G401 (cell line): Measurements from ENCODE around the gene SARS1. TPM values are rescaled to one million over a fixed set of nuclear protein-coding genes. Genes with fewer than 3 reads are reported as not detected.
"Not testable (repeated sequence)": the region's sequence is repeated elsewhere in the genome, so short reads cannot be mapped to it uniquely, and the experiment has no call there.

Experiments
- DNase-seq: peaks from one replicate; pipeline ENCODE4 v3.0.0-alpha.2; 2015; ENCODE audit warnings: low spot score
- in situ Hi-C: cut with HindIII; loops from 2 replicates; pipeline ENCODE4 v1.10.0; 2016; ENCODE audit warnings: low sequenced_read_pairs, mixed read lengths
- total RNA-seq: library from RNA; depleted of rRNA; stranded (reverse); fragments of >200 nt; shearing (Covaris generic); gene quantifications from 2 replicates; pipeline ENCODE4 v1.2.3, GENCODE V29; 2014

The SARS1 gene
- total RNA-seq, 1 experiment from 2014 or later = 214 TPM

- in situ Hi-C loops = no loop called here
- no peak for DNase-seq
Observed at GRCh38 chr1:109216662-109217061, 2.9 kb downstream of the SARS1 start.

DNA sequence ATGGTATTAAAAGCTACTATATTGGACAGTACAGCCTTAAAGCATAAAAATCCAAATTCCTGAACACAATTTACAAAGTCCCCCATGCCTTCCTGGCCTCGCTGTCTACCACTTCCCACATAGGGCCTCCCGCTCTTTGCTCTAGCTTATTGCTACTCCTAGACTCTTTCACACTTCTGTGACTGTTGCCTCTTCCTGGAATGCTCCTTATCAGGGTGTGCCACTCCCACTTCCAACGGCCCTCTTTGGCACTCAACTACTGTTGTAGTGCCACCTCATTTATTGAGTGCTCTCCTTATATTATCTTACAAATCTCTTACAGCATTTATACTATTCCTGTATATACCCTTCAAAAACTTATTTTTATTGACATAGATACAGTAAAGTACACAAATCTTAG is 4.8 kb downstream of the SARS1 start:
- in situ Hi-C loops = no loop called here
- DNase-seq = no peak

- in situ Hi-C loops = not testable (repeated sequence)
Observed at GRCh38 chr1:109221201-109221600, 7.5 kb downstream of the SARS1 start.

GRCh38 chr1:109225308-109225707 is 11.6 kb downstream of the SARS1 start:
- in situ Hi-C loops = no loop called here

More at GRCh38 chr1:109221201-109221600, 7.5 kb downstream of the SARS1 start:
- DNase-seq = not testable (repeated sequence)

GRCh38 chr1:109225711-109226445 is 12.2 kb downstream of the SARS1 start:
- in situ Hi-C loops = no loop called here
- DNase-seq = no peak

More at GRCh38 chr1:109225308-109225707, 11.6 kb downstream of the SARS1 start:
- DNase-seq = no peak

DNA sequence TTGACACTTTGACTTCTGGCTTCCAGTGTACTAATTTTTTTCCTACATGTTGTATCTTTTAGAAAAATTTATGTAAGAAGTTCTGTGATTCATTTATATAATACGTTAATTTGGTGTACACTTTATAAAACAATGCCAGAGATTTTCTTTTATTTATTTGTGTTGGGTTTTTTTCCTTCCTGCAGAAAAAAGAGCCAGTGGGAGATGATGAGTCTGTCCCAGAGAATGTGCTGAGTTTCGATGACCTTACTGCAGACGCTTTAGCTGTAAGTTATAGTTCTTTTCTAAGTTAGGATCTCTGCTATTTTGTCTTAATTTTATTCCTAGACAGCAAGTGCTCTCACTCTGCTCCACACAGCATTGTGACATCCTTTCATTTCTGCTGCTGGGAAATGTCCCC is 14.4 kb downstream of the SARS1 start:
- DNase-seq = no peak

GRCh38 chr1:109229531-109230127 is 15.9 kb downstream of the SARS1 start:
- in situ Hi-C loops = no loop called here
- no peak for DNase-seq

More for the DNA sequence above, 14.4 kb downstream of the SARS1 start:
- in situ Hi-C loops = no loop called here

DNA sequence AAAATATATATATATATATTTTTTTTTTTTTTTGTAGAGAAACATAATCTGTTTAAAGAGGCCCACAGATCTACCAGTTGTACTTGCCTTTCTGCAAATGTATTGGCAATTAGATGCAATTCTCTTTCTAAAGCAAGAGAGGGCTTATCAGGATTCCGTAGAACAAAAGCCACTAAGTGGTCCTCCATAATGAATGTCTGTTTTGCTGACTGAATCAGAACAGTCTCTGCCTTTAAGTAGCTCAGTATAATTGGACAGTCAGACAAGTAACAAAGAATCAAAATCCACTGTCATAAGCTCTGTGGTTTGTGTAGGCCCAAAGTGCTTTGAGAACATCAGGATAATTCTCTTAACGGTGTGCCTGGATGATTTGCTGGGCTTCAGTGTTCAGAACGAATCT is 17.3 kb downstream of the SARS1 start:
- in situ Hi-C loops = no loop called here
- no peak for DNase-seq

- in situ Hi-C loops = no loop called here
- no peak for DNase-seq
Observed at GRCh38 chr1:109235137-109235536, 21.4 kb downstream of the SARS1 start.

DNA sequence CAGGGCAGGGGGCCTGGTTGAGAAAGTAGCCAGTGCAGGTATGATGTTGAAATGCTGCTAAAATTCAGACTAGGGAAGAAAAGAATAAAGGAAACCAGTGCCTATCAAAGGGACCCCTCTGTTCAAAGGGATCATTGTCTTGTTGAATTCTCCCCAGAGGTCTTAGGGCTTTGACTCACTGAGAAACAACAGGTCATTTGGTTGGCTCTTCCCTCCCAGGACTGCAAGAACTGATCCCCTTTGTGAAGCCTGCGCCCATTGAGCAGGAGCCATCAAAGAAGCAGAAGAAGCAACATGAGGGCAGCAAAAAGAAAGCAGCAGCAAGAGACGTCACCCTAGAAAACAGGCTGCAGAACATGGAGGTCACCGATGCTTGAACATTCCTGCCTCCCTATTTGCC is 23.8 kb downstream of the SARS1 start:
- DNase-seq = no peak
- in situ Hi-C loops = no loop called here

DNA sequence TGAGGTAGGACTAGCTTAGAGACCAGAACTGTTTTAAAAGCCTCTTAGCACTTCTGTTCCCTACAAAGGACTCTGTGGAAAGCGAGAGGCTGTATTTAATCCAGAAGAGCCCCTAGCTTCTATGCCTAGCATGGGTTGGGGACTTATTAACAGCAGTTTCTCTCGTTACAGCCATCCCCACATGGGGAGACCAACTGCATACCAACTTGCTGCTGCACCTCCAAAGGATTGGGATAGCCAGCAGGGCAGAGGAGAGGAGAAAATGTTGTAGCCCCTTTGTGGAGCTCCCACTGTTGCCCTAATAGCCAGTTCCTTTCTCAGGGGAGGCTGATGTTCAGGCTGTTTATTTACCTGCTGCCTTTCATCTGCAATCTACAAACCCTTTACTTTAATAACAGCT is 24.7 kb downstream of the SARS1 start:
- DNase-seq = no peak
- in situ Hi-C loops = no loop called here

DNA sequence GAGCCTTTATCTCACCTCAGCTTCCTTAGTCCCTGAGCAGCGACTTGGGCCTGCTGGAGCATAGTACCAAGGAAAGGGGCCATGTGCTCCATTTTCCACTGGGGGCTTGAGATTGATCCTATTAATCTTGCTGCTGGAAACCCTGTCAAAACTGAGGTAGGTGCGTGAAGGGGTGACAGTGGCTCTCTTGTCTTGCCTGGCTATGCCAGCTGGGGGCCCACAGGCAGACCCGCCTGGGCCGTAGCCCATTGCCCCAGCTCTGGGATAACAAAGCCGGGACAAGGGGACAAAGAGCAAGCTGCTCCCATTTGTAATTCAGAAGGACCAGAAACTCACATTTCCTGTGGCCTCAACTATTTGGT is 25.3 kb downstream of the SARS1 start:
- DNase-seq = no peak
- in situ Hi-C loops = no loop called here

- in situ Hi-C loops = no loop called here
- DNase-seq = peak; percentile 43
Observed at GRCh38 chr1:109239409-109240068, 25.8 kb downstream of the SARS1 start.

GRCh38 chr1:109240158-109241152 is 26.7 kb downstream of the SARS1 start:
- DNase-seq = peak; percentile 63
- in situ Hi-C loops = no loop called here

DNA sequence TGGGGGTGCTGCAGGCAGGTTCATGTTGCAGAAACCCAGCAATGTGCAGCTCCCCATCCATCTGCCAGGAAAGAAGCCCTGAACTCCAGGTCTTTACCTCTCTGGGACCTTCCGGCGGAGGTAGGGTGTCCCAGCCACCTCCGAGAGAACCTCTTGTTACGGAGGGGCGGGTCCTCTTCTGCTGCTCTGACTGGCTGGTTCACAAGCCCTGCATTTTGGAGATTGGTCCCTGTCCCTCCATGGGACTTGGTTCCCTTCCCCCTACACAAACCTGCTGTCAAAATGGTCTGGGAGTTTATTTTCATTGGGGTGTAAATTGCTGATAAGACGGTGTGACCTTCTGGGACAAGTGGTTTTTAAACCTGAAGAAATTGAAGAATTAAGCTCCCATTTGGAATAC is 27.6 kb downstream of the SARS1 start:
- peak; percentile 44 for DNase-seq
- in situ Hi-C loops = no loop called here

- in situ Hi-C loops = no loop called here
- DNase-seq = peak; percentile 77
Observed at GRCh38 chr1:109241841-109242345, 28.2 kb downstream of the SARS1 start.

DNA sequence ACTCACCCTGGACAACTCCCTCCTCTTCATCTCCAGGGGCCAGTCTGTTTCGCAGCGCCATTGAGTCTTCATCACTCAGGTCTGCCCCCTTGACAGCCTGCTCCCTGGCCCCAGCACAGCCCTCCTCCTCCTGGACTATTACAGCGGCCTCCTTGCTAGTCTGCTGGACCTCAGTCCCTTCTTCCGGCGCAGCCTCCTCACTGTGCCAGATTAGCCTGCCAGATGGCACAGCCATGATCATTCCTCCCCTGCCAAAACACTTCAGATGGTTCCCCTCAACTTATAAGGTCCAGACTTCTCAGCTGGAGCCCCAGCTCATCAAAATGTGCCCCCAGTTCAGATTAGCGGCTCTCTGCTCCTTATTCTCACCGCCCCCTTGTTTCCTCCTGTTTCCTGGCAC is 28.7 kb downstream of the SARS1 start:
- peak; percentile 92 for DNase-seq
- in situ Hi-C loops = no loop called here

GRCh38 chr1:109243221-109243620 is 29.5 kb downstream of the SARS1 start:
- in situ Hi-C loops = no loop called here
- DNase-seq = no peak

DNA sequence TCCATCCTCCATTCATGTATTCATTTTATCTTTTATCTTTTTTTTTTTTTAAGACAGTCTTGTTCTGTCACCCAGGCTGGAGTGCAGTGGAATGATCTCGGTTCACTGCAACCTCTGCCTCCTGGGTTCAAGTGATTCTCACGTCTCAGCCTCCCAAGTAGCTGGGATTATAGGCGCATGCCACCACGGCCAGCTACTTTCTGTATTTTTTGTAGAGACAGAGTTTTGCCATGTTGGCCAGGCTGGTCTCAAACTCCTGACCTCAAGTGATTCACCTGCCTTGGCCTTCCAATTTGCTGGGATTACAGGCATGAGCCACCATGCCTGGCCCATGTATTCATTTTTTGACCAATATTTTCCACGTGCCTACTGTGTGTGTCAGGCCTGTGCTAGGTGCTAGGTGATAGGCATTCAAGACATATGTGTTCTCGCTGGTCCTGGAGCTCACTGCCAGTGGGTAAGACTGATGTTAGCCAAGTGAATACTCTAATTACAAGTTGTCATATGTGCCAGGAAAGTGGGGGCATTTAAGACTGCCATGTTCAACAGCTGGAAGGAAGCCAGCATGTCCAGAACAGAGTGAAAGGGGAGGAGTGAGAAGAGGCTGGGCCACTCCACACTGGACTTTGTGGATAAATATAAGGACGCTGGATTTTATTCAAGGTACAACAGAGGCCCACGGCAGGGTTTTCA is 30.3 kb downstream of the SARS1 start:
- in situ Hi-C loops = no loop called here
- no peak for DNase-seq
